GM18907 (cell line): ENCODE results near the gene SMG9.

ENCODE experiments used
- ATAC-seq: cut with Tn5 transposase; IDR thresholded peaks from one replicate; pipeline ENCODE4 v1.9.1; 2021; ENCODE audit warnings: mild to moderate bottlenecking, moderate library complexity; ENCODE audit not compliant: unreplicated experiment

The SMG9 gene

DNA sequence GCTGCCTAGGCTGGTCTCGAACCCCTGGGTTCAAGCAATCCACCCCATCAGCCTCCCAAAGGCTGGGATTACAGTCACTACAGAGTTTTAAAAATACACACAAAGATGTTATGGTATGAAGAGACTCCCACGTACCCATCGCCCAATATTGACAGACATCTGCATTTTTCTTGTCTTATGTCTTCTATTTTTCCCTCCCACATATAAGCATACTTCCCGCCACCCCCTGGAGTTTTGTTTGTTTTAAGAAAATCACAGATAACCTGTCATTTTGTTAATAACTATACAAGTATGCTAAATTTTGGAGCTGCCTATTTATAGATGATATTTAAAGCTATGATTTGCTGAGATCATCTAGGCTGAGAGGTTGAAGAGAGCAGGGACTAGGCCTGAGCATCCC, 6.2 kb upstream of the SMG9 start:
- ATAC-seq, result no peak

DNA sequence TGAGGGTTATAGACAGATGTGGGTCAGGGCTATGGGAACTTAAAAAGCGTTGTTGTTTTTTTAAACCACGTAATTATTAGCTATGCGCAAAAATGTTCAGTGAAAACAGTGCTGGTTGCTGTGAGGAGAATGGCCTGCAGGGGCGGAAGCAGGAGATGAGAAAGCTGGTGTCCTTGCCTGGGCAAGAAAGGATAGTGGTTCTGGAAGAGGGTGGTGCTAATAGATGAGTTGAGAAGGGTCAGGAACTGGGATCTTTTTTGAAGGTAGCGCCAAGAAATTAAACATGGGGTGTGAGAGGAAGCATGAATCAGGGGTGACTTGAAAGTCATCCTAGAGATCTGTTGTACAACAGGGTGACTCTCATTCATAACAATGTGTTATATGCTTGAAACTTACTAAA, 4.8 kb upstream of the SMG9 start:
- ATAC-seq, result no peak

DNA sequence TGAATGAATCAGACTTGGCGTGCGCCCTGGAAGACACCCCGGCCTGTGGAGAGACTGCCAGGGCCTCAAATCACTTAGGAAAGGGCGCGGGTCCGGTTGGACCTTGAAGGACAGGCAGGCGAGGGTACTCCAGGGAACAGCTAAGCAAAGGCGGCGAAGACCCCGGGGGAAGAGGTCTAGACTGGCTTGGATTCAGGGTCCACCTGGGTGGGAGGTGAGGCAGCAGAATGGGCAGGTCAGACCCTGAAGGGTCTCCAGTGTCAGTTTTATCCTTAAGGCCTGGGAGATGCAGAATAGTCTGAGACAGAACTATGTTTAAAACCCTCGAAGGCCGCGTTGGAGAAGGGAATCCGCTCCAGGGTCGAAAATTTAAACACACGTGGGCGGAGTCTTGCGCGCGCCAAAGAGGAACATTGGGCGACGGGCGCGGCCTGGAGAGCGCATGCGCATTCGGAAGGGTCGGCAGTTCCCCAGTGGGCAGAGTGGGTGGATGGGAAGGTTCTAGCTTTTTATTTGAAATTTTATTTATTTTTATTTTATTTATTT, 567 bp upstream of the SMG9 start:
- peak; percentile 26 for ATAC-seq

DNA sequence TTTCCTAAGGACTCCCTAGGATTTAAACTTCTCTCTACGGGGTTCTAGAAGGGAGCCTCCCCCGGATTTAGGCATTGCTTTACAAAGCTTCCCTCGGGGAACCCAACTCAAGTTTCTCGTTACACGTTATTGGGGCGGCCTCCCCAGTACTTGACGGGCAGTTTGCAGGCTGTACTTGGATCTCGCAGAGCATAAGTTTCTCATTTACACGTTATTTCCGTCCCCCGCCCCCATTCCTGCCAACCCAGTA, 584 bp downstream of the SMG9 start:
- no peak for ATAC-seq

DNA sequence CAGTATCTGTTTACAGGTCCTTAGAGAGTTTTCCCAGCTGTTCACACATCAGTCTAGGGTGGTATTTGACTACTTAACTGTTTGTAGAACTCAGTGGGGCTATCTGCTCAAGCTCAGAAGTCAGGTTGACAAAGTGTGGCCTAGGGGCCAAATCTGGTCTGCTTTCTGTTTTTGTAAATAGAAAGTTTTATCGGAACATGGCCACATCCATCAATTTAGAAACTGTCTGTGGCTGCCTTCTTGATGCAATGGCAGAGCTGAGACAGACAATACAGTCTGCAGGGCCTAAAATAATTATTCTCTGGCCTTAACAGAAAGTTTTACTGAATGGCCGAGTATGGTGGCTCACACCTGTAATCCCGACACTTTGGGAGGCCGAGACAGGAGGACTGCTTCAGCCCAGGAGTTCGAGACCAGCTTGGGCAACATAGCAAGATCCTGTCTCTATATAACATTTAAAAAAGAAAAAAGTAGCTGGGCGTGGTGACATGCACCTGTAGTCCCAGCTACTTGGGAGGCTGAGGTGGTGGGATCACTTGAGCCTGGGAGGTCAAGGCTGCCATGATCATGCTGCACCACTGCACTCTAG, 2.4 kb downstream of the SMG9 start:
- ATAC-seq, result no peak

DNA sequence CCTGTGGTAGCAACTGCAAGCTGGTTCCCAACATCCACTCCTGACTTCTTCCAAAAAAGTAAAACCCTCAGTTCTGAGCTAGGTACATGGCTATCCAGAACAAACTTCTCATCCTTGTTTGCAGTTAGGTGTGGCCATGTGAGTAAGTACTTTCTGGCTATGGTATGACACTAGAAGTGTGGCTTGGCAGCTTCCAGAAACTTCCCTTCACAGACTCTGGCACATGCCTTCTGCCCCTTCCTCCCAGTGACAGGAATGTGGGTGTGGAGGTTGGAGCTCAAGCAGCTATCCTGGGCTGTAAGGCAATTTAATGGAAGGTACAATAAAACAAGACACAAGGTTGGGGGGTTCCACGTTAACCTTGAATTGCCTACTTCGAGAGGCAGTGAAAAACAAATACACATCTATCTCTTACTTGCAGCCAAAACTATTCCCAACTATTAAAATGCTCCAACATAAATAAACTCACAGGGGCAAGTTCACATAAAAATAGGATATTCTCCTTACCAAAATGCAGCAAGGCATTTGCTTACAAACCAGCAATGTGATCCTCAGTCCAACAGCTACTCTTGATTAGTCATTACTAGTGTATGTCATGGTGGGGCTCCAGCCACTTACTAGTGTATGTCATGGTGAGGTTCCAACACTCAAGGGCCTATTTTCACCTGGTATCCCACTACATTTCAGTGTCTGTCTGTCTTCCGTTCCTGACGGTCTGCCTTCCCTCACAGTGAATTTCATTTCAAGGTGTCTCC, 3.1 kb downstream of the SMG9 start:
- ATAC-seq, result no peak

DNA sequence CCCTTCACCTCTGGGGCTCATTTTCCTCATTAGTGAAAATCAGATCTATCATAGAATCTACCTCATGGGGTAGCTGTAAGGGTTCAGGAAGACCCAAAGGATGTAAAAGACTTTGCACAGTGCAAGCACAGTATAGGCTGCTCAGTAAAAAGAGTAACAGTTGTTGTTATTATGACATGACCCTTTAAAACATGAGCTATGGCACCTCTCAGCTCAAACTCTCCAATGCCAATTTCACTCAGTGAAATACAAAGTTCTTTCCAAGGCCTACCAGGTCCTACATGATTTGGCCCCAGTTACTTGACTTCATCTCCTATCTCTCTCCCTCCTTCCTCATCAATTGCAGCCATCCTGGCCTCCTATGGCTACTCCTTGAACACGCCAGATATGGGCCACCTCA, 4.9 kb downstream of the SMG9 start:
- no peak for ATAC-seq

DNA sequence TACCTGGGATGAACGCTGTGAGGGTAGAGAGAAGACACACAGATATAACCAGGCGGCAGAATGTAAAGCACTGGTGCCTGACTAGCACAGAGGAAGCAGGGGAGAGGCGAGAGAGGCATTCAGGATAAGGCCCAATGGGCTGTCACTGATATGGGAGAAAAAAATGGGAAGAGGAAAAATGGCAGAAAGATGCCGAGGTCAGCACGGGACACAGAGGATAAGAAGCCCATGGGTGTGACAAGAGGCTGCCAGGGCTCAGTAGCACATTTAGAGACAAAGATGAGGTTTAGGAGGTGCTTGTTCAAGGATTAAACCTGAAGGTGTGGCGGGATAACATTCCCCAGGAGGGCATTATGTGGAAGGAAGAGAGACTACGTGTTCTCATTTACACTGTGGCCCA, 5.6 kb downstream of the SMG9 start:
- ATAC-seq, result no peak

DNA sequence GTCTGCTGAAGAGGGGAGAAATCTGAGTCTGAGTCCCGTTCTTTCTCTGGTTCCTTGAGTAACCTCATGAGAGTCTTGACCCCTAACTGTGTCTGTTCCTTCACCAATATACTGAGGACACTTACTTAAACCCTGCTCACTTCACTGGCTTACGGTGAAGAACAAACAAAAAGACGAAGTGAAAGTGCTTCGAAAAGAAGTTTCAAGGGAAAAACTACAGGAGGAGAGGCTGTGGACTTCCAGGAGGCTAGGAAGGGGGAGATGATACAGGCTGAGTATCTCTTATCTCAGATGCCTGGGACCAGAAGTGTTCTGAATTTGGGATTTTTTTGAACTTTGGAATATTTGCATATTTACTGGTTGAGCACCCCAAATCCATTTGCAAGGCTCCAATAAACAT, 6.1 kb downstream of the SMG9 start:
- ATAC-seq, result no peak

DNA sequence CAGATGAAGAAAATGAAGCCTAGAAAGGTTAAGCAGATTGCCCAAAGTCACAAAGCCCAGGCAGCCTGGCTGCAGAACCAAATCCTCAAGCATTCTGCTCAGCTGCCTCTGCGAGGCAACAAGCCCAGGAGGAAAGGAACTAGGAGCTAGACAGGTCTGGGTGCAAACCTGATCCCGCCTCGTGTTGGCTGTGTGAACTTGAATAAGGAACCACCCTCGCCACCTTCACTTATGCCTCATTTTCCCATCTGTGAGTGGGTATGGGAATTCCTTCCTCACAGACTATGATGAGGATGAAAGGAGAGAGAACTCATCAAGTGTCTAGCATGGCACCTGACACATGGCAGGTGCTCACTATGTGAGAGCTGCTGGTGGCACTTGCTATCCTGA, 6.6 kb downstream of the SMG9 start:
- ATAC-seq, result no peak

DNA sequence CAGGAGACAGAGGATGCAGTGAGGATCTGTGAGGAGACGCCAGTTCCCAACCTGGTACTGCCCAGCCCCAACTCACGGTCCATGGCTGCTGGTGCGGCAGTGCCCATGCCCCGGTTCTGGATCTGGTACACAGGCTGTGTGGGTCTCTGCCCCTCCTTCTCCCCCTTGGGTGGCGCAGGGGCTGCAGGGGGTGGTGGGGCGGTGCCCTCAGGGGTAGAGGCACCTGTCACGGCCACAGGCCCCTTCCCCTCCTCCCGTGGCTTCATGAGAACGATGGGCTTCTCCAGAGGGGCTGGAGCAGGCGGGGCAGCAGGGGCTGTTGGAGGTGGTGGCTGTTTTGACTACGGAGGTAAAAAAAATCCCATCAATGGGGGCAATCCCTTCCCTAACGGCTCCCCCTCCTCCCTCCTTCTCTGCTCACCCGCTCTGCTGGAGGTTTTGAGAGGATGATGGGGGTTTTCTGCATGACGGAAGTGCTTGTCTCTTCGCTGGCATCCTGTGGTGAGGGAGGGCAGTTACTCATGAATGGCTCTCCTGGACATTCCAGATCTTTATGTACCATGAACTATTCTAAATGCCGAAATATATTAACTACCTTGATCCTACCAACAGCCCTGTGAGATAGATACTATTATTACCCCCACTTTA, 7.1 kb downstream of the SMG9 start:
- ATAC-seq, result no peak

DNA sequence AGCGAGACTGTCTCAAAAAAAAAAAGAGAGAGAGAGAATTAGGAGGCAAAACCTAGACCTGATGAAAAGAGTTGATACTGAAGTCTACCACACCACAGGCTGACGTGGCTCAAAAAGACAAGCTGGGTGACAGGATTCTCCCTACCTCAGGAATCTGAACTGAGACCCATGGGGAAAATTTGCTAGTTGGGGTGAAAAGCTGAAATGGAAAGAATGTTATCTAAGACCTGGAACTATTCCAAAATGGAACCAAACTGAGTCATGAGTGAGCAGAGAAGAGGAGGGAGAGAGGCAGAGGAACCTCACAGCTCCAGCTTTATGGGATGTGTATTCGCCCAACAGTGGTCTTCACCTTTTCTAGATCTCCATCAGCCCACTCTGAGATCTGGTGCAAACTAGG, 11.7 kb downstream of the SMG9 start:
- no peak for ATAC-seq

DNA sequence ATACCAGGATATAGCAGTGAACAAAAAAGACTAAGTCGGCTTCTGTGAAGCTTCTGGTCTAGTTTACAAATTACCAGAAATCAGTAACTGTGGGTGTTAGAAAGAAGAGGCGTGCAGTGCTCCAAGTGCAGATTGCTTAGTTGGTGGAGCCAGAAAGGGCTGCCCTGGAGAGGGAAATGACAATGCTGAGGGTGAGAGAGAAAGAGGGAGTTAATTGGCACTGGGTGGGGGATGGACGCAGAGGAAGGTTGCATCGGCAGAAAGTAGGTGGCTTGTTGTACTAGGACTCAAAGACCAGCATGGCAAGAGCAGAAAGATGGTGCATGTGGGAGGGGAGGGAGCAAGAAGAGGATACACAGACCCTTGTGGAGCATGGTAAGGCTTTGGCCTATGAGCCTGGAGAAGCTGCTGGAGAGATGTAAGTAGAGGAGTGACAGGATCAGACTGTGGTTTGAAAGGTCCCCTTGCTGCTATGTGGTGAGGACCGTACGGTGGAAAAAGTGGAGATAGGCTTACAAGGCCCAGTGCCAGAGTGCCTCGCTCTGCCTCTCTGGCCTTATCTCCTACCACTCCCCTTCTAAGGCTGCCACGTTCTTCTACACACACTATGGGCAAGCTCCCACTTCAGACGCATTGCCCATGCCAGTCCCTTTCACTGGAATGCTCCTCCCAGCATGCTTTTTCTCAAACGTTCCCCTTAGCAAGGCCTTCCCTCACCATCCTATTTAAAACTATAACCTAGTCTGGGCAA, 13.5 kb downstream of the SMG9 start:
- no peak for ATAC-seq

DNA sequence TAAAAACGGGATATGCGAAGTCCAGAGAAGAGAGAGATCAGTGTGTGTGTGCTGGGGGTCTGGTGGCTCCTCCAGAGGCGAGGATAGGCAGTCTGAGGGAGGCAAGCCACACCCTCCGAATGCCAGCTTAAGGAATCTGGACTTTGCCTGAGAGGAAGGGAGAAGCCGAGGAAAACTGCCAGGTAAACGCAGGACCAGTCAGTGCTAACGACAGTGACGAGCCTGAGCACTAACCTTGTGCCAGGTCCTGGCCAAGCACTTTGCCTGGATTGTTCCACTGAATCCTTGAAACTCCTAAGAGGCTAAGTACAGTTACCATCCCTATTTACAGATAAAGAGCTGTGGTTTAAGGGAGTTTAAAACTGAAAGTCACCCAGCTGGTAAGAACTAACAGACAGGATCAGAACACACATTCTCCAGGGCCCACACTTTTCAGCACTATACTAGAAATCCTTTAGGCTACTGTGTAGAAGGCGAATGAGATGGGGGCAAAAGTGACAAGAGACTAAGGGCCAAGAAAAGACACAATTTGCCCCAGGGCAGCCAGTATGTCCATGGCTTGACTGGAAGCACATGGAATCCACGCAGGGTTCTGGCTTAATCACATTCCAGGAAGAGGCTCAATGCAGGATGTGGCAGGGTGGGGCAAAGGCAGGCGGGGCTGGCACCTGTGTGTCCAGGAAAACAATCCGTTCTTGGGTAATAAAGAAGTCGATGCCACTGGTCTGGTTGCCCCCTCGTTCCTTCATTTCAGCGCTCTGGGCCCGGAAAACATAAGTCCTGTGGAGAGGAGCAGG, 15.1 kb downstream of the SMG9 start:
- ATAC-seq, result no peak

DNA sequence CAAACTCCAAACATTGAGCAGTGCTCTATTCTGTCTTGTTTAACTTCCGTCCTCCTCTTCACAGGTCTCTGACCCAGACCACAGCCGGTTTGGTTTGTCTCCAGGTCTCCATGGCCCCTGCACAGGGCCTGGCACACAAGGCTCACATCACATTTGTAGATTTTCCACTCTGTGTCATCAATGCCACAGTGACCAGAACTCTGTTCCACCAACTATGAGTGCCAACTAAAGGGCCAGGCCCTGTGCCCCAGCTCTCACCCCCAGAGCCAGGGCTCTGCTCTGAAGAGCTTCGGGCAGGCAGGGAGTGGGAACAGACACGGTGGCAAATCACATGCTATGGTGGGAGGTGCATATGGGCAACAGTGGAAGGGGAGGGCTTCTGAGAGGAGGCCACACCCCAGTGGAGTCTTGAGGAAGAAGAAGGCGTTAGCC, 16.0 kb downstream of the SMG9 start:
- ATAC-seq, result no peak

DNA sequence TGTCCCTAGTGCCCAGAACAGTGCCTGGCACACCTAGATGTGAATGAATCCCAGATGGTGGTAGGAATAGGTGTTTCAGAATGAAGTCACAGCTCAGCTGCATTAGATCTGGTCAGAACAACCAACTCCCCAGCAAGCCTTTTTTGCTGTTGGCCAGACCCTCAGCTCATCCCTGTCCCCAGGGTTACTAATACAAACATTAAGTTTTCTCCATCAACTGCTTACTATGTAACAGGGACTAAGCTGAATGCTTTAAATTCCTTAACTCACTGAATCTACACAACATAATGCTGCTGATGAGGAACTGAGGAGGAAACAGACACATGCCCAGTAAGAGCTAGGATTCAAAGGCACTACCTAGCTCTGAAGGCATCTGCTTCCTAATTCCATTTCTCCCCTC, 18.8 kb downstream of the SMG9 start:
- no peak for ATAC-seq

DNA sequence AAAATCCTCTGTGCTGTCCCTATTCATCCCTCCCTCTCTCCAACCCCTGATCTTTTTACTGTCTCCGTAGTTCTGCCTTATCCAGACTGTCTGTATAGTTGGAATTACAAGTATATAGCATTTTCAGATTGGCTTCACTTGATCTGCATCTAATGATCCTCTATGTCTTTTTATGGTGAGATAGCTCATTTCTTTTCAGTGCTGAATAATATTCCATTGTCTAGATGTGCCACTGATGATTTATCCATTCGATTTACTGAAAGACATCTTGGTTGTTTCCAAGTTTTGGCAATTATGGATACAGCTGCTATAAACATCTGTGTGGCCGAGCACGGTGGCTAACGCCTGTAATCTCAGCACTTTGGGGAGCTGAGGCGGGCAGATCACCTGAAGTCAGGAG, 19.7 kb downstream of the SMG9 start:
- no peak for ATAC-seq

DNA sequence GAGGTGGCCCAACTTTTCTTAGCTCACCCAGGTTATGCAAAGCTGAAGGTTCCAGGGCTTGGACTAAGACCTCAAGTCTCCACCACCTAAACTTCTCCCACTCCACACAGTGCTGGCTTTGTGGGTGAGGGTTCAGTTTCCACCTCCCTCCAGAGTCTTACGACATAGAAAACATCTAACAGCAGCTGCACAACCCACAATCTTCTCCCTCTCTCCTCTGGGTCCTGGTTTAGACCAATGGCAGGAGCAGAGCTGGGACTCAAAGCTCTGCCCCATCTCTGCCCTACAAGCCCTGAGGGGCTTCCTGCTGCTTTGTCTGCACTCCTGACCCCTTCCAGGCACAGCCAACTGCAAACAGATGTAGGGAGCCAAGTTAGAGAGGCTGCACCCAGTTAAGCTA, 22.9 kb downstream of the SMG9 start:
- ATAC-seq, result no peak

DNA sequence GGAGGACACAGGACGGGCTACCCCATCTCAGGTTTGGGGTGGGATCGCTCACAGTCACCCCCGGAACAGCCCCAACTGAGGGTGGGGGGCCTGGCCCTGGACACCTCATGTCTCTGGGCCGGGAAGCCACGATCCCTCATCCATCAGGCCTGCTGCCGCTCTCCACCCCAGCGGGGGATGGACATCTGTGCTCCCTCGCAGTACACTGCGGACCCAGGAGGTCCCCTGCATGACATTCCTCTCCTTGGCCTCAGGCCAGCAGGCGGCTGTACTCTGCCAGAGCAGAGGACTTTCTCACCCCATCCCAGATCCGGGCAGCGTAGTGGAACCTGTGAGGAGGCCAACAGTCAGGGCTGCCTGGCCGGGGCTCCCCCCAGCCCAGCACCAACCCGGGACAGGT, 23.4 kb downstream of the SMG9 start:
- no peak for ATAC-seq

DNA sequence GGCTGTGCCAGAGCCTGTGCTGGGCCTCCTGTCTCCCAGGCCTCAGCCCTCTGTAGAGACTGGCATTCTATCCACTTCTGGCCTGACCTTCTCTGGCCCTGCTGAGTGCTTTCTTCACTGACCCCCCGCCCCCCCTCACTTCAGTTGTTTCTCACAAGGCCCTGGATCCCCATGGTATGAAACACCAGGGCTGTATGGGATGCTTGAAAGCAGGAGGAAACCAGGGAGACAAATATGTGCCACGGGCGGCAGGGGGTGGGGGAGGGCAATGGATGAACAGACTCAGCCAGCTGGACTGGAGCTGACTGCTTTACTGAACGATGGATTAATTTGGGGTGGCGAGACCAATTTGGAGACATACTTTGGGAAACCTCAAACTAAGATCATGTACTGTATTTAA, 24.8 kb downstream of the SMG9 start:
- no peak for ATAC-seq

DNA sequence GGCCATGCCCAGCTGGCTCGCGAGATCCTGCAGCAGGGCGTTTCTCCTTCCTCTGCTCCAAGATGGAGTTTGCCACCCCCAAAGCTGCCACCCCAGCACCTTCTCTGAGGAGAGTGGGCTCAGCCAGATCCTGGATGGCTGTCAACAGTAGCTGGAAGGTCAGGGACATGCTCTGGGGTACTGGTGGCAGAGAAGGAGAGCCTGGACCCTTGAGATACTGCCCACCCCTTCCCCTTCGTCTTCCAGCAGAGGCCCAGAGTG, 27.2 kb downstream of the SMG9 start:
- ATAC-seq, result no peak
